SK-MEL-5 (cell line): ENCODE results near the gene DPYSL4. TPM values are rescaled to one million over a fixed set of nuclear protein-coding genes. Genes with fewer than 3 reads are reported as not detected.

Source experiments
- DNase-seq: peaks from one replicate; pipeline ENCODE4 v3.0.0-alpha.2; 2016; ENCODE audit warnings: low read depth, low spot score
- in situ Hi-C: cut with HindIII; loops from 2 replicates; pipeline ENCODE4 v1.10.0; 2016; ENCODE audit warnings: low sequenced_read_pairs, high pct_unique_total_duplicates, low pct_unique_long_range_greater_than_20kb
- total RNA-seq: library from RNA; depleted of rRNA; stranded (reverse); fragments of >200 nt; shearing (Covaris generic); gene quantifications from 2 replicates; pipeline ENCODE4 v1.2.3, GENCODE V29; 2014

DPYSL4 gene
- total RNA-seq, 1 experiment from 2014 or later: 2.5 TPM

DNA sequence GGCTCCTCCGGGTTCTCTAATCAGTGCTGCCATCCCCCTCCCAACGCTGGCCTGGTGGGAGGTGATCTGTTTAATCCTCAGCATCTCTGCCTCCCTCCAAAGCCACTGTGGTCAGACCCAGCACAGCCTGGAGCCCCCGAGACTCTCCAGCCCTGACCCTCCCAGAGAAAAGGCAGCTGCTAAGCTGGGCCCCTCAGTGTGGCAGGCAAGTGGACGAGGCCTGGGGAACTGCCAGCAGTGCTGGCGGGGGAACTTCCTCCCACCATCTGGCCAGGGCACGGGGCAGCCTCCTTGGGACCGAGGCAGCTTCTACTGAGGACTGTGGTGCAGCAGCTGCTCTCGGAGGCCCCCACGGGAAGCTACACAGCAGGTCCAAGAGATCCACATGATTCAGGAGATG lies 51.1 kb downstream of the DPYSL4 start:
- DNase-seq: no peak
- in situ Hi-C loops: no loop called here

GRCh38 chr10:132238371-132239125 lies 51.8 kb downstream of the DPYSL4 start:
- in situ Hi-C loops: no loop called here
- DNase-seq: no peak

DNA sequence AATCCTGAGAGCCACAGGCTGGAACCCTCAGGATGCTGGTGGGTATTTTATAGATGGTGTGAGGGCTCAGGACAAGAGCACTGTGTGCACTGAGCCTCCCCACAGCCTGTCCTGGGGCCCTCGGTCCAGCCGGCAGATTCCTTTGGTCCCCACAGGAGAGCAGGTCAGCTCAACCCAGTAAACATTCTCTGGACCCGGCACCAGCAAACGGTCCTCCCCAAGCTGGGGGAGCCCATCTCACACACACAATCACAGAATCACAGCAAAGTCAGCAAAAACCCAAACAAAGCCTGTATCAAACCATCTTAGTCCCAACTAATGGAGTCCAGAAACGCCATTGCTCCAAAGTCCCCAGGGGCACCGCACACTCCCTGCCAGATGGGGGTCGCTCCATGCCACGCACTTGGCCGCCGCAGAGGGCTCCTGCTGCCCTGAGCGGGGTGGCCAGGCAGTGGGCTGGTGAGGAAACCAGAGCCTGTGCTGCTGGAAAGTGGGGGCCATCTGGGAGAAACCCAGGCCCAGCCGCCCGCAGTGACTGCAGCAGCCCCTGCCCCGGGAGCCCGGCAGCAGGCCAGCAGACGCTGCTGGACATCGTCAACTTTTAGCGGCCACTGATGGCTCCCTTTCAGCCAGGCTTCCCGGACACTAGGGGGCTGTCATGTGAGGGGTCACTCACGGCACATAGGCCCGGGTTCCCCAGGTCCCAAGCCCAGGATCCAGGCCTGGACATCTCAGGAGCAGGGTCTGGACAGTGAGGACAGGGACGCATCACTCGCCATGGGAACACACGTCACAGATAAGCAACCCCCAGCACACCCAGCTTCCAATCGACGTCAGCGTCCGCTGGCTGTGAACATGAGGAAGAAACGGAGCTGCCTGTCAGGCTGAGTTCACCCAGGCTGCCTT lies 52.6 kb downstream of the DPYSL4 start:
- in situ Hi-C loops: no loop called here
- no peak for DNase-seq

- DNase-seq: no peak
- in situ Hi-C loops: no loop called here
Measured at GRCh38 chr10:132240156-132240555, 53.4 kb downstream of the DPYSL4 start.

DNA sequence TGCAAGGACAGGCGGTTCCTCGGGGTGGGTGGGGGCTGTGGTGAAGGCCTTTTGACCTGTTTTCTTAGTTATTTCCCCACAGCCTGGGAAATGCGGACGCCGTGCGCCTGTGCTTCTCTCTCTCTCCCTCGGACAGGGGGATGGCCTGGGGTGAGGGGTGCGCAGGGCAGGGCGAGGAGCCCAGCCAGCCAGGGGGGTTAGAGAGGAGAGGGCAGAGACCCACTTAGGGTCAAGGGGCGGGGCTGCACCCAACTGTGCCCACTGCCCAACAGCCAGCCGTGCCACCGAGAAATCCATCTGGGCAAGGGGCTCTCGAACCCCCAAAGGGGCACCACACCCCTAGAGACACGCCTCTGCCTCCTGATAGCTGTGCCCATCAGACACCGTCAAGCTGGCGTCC lies 53.8 kb downstream of the DPYSL4 start:
- in situ Hi-C loops: no loop called here
- no peak for DNase-seq

DNA sequence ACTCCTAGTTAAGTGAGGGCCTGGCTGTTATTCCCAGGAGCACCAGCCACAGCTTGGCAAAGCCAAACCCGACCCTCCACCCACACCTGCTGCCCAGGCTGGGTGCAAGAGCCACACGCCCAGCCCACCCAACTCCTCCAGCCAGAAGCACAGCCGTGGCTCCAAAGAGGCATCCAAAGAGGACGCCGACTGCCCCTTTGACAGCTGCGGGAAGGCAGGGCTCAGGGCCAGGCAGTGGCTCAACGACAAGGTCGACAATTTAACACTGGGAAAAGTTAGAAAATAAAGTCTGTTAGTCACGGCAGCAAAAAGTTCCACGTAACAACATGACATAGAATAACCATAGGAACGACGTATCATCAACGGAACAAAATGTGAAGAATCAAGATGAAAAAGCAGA lies 54.3 kb downstream of the DPYSL4 start:
- DNase-seq: no peak
- in situ Hi-C loops: no loop called here

GRCh38 chr10:132241496-132241895 lies 54.7 kb downstream of the DPYSL4 start:
- no peak for DNase-seq
- in situ Hi-C loops: no loop called here

DNA sequence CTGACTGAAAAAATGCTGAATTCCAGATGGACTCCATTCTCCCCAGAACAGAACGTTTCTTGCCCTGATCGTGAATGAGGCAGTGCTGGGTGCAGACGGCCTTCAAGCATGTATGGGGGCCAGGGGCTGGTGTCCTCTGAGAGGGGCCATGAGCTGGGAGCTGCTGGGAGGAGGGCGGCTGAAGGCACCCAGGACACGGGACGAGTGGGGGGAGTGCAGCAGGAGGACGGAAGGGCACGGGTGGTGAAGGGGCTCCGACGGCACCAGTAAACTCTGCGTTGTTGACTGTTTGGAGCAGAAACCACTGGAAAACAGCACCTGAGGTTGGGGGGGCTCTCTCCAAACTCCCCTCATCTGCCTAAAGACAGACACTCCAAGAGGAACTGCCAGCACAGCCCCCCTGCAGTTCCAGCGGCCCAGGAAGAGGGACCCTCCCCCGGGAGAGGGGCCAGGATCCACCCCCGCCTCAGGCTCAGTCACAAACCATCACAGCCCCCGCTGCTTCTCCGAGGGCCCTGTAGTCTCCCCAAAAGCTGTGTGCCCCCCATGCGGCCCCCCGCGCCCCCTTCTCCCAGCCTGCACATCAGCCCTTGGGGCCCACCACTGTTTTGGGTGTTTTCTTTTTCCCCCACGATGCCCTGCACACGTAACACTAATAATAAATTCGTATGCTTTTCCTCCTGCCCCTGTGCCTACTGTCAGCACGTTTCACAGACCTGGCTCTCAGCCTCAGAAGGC lies 55.5 kb downstream of the DPYSL4 start:
- in situ Hi-C loops: no loop called here
- no peak for DNase-seq

- no peak for DNase-seq
- in situ Hi-C loops: no loop called here
Measured at GRCh38 chr10:132243141-132243540, 56.4 kb downstream of the DPYSL4 start.

- in situ Hi-C loops: no loop called here
Measured at GRCh38 chr10:132243626-132244025, 56.9 kb downstream of the DPYSL4 start.

DNA sequence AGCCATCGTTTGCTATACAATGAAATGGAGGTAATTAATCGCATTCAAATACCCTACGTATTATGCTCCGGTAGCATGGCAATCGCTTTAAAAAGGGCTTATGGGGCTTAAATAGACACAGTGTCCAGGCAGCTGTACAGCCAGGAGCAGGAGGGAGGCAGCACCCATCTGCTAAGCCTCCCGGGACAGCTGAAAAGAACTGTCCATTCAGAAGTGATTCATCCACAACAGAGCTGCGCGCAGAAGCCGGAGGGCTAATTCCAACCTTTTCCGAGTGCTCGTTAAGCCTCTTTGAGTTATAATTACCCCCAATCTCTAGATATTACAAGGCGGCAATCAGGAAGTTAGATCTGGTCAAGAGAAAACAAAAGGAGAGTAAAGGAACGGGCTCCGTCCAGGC lies 58.3 kb downstream of the DPYSL4 start:
- no peak for DNase-seq
- in situ Hi-C loops: no loop called here

More at GRCh38 chr10:132243626-132244025, 56.9 kb downstream of the DPYSL4 start:
- DNase-seq: no peak

DNA sequence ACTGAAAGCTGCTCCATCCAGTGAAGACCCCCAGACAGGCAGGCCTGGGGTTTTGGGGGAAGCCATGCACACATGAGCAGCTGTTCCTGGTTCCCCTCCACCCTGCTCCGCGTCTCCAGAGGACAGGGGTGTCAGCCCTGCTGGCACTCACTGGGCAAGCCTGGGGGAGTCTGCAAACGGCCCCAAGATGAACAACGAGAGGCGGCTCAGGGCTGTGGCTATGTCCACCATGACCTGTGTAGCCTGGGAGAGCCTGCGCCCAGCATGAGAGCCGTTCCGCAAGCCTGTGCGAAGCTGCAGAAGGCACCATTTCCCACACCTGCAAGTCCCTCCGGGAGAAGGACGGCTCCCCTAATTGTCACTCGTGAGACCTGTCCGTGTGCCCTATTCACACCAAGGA lies 59.5 kb downstream of the DPYSL4 start:
- in situ Hi-C loops: no loop called here
- DNase-seq: no peak

- in situ Hi-C loops: no loop called here
- no peak for DNase-seq
Measured at GRCh38 chr10:132247943-132248342, 61.2 kb downstream of the DPYSL4 start.

DNA sequence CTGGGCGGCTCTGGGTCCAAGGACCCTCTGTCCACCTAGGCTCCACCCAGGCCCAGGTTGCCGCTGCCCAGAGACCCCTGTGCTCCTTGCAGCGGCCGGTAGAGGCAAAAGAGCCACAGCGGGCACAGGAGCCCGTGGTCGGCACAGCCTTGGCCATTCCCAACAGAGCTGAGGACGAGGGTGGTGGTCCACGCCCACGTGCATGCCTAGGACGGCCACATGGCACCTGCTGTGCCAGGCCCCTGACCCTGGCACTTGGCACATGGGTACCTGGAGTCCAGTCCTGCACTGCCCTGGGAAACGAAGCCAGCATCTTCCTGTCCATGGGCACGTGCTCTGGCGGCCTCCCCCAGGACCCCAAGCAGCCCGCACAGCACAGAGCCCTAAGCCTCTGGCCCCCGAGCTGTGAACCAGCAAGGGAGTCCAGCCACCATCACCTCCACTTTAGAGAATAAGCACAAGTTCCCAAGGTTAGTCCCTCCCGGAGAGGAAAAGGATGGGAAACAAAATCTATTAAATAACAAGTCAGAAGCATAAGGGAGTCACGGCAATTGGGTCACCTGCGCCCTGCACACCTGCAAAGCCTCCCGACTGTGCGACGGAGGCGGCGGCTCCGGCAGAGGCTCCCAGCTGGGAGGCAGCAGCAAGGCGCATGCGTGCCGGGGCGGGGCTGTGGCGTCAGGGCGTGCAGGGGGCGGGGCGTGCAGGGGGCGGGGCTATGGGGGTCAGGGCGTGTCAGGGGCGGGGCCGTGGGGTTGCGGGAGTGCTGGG lies 61.9 kb downstream of the DPYSL4 start:
- in situ Hi-C loops: no loop called here
- peak; percentile 63 for DNase-seq

GRCh38 chr10:132249226-132249724 lies 62.5 kb downstream of the DPYSL4 start:
- in situ Hi-C loops: no loop called here
- DNase-seq: no peak

DNA sequence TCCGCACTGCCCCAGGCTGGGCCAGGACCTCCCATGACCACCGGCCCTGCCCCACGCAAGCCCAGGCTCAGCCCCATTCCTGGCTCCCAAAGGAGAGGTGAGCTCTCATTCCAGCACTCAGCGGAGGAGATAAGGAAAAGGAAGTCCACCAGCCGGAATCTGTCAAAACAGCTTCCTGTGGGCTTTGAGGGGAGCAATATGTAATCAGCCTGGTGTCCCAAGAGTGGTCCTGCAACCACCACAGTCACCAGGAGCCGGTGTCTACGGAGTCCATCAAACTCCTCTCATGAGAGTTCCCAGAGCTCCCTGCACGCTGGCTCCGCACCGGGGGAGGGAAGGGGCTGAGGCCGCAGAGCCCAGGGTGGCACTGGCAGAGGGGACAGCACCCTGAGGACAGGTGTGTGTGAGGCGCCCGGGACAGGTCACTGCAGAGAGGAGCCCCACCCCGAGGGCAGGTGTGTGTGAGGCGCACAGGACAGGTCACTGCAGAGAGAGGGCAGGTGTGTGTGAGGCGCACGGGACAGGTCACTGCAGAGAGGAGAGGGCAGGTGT lies 63.2 kb downstream of the DPYSL4 start:
- in situ Hi-C loops: no loop called here
- DNase-seq: no peak
